Ascending aorta (tissue), 2 donors: ENCODE measurements around the gene OXNAD1. TPM values are rescaled to one million over a fixed set of nuclear protein-coding genes. Genes with fewer than 3 reads are reported as not detected.

ENCODE experiments used
- DNase-seq, 2 donors: peaks; one replicate each; pipeline ENCODE4 v3.0.0-alpha.2; 2019; ENCODE audit warnings: low spot score in 2 of 2
- H3K27ac ChIP-seq, 2 donors: fragments of 200-600 bp; sonication (generic); one replicate each; pipeline ENCODE4 v1.5.1; 2016 to 2017; ENCODE audit warnings: mild to moderate bottlenecking in 1 of 2
- H3K27me3 ChIP-seq: fragments of 200-600 bp; sonication (generic); one replicate; pipeline ENCODE4 v1.5.1; 2017
- H3K36me3 ChIP-seq, 2 donors: fragments of 200-600 bp; sonication (generic); one replicate each; pipeline ENCODE4 v1.5.1; 2016
- H3K4me1 ChIP-seq, 2 donors: fragments of 200-600 bp; sonication (generic); one replicate each; pipeline ENCODE4 v1.5.1; 2016 to 2017; ENCODE audit warnings: mild to moderate bottlenecking in 1 of 2
- H3K4me3 ChIP-seq, 2 donors: fragments of 200-600 bp; sonication (generic); one replicate each; pipeline ENCODE4 v1.5.1; 2016 to 2017; ENCODE audit warnings: mild to moderate bottlenecking in 1 of 2
- H3K9me3 ChIP-seq, 2 donors: fragments of 200-600 bp; sonication (generic); one replicate each; pipeline ENCODE4 v1.5.1; 2016
- CTCF ChIP-seq, 3 experiments: fragments of 200-600 bp in 2 of 3; fragments of 450-650 bp in 1 of 3; sonication (generic) in 2 of 3; IDR thresholded peaks; one replicate each; pipeline ENCODE4 v1.5.1; 2016 to 2019; ENCODE audit warnings: antibody characterized with exemption in 3 of 3, mild to moderate bottlenecking in 1 of 3, moderate library complexity in 1 of 3
- intact Hi-C: fragments of 100-400 bp; cut with DNase I; formaldehyde crosslinking; loops from one replicate; pipeline ENCODE4 v1.15.1; 2023
- total RNA-seq: library from RNA; depleted of rRNA; stranded (reverse); fragments of >200 nt; gene quantifications from one replicate; pipeline ENCODE4 v1.1.0, GENCODE V29; 2016

Gene OXNAD1
- total RNA-seq, 1 donor from 2014 or later, result 6.9 TPM

GRCh38 chr3:16313886-16314645 is 49.1 kb downstream of the OXNAD1 start:
- no peaks in the 10 kb centered on the region for H3K4me1 ChIP-seq
- H3K4me3 ChIP-seq, result no peak overlapping the region
- no peaks in the 10 kb centered on the region for H3K27me3 ChIP-seq
- peaks cover 24 to 38% of the 10 kb centered on the region in 2 donors for H3K36me3 ChIP-seq
- H3K27ac ChIP-seq, result no peak overlapping the region
- no peaks in the 10 kb centered on the region for H3K9me3 ChIP-seq
- no peak for TF ChIP-seq CTCF (IDR thresholded peaks at IDR 0.05)
- intact Hi-C loops, result no loop called here
- no peak for DNase-seq

DNA sequence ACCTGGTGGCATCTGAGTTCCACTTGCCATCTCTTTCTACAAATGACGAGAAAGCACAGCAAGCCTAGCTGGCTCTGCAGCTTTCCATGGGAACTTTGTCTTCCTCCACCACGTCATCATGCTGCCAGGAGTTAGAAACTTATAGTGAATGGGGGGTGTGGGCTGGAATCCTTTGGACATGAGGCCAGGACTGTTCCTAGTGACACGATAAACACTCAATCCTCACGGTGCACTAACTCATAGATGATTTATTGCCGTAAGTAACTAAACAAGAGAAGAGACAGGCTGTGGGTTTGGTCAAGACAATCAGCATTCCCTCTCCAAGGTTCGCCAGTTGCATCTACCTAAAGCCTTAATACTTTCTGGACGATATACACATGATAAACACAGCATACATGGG is 50.6 kb downstream of the OXNAD1 start:
- intact Hi-C loops, result no loop called here
- H3K27me3 ChIP-seq, result no peaks in the 10 kb centered on the region
- TF ChIP-seq CTCF (IDR thresholded peaks at IDR 0.05), result no peak
- H3K9me3 ChIP-seq, result no peaks in the 10 kb centered on the region
- no peak overlapping the region for H3K4me3 ChIP-seq
- H3K36me3 ChIP-seq, result peaks cover 32 to 48% of the 10 kb centered on the region in 2 donors
- no peak for DNase-seq
- H3K27ac ChIP-seq, result no peak overlapping the region
- H3K4me1 ChIP-seq, result no peaks in the 10 kb centered on the region

- Histone ChIP-seq H3K4me1 (no peaks in the 10 kb centered on the region), H3K36me3 (peaks cover 38 to 56% of the 10 kb centered on the region in 2 donors), H3K27ac (no peak overlapping the region), H3K27me3 (no peaks in the 10 kb centered on the region), H3K9me3 (no peaks in the 10 kb centered on the region), H3K4me3 (no peak overlapping the region)
- no peak for DNase-seq
- intact Hi-C loops, result no loop called here
- TF ChIP-seq CTCF (IDR thresholded peaks at IDR 0.05), result no peak
These were observed 51.4 kb downstream of the OXNAD1 start for GRCh38 chr3:16316396-16316795.

DNA sequence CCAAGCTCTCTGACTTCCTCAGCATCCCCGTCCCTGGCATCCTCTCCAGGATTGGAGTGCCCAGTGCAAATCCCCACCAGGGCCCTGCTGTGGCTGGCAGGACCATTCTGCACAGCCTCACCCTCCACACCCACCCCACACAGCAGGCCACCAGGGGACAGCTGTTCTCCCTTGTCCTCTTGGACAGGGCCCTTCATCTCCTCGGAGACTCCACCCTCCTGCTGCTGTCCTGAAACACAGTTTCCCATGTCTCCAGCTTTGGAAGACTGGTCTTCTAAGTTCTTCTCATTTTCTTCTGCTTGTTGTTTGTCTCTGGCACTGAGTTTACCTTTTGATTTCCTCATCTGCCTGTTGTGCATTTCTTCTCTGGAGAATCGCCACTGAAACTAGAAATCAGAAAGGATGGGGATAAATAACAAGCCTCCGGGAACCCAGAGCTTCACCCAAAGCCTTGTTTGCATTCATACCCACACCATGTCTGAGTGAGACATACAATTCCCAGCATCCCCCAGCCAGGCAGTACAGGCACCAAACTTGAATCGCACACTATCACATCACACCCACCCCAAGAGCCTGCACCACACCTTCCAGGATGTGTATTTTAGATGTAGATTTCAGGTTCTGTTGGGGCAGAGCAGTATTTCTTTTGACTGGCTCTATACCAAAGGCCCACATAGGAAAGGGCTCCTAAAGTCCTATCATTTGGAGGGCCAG is 52.0 kb downstream of the OXNAD1 start:
- Histone ChIP-seq H3K27me3 (no peaks in the 10 kb centered on the region), H3K4me1 (no peaks in the 10 kb centered on the region), H3K27ac (no peak overlapping the region), H3K9me3 (no peaks in the 10 kb centered on the region), H3K4me3 (no peak overlapping the region), H3K36me3 (peaks cover 44 to 62% of the 10 kb centered on the region in 2 donors)
- DNase-seq, result no peak
- TF ChIP-seq CTCF (IDR thresholded peaks at IDR 0.05), result no peak
- intact Hi-C loops, result no loop called here

- H3K9me3 ChIP-seq, result no peaks in the 10 kb centered on the region
- no peak for TF ChIP-seq CTCF (IDR thresholded peaks at IDR 0.05)
- no peaks in the 10 kb centered on the region for H3K4me1 ChIP-seq
- no peak for DNase-seq
- H3K4me3 ChIP-seq, result no peak overlapping the region
- intact Hi-C loops, result no loop called here
- no peak overlapping the region for H3K27ac ChIP-seq
- peaks cover 45 to 67% of the 10 kb centered on the region in 2 donors for H3K36me3 ChIP-seq
- no peaks in the 10 kb centered on the region for H3K27me3 ChIP-seq
These were observed 52.5 kb downstream of the OXNAD1 start for GRCh38 chr3:16317561-16317945.
